H9 (cell line): ENCODE data around the gene HMGXB4. TPM values are rescaled to one million over a fixed set of nuclear protein-coding genes. Genes with fewer than 3 reads are reported as not detected.

Experiments used
- DNase-seq: peaks from one replicate; pipeline ENCODE4 v3.0.0-alpha.2; 2017
- H2AFZ ChIP-seq: one replicate; pipeline ENCODE4 v1.6.1; 2013; ENCODE audit warnings: mild to moderate bottlenecking, low read length, control low read depth, moderate library complexity
- H2AK5ac ChIP-seq: 2 replicates; pipeline ENCODE4 v1.6.1; 2013; ENCODE audit warnings: low read length, control low read depth, mixed read lengths; ENCODE audit not compliant: insufficient read length
- H2BK120ac ChIP-seq: one replicate; pipeline ENCODE4 v1.6.1; 2013; ENCODE audit warnings: low read depth, mild to moderate bottlenecking, low read length, control low read depth, inconsistent platforms; ENCODE audit not compliant: poor library complexity, severe bottlenecking
- H2BK12ac ChIP-seq: 2 replicates; pipeline ENCODE4 v1.6.1; 2013; ENCODE audit warnings: low read length, control low read depth, mixed read lengths, low read depth; ENCODE audit not compliant: insufficient read length
- H2BK15ac ChIP-seq: 2 replicates; pipeline ENCODE4 v1.6.1; 2013; ENCODE audit warnings: low read depth, low read length, control low read depth
- H2BK20ac ChIP-seq: one replicate; pipeline ENCODE4 v1.6.1; 2013; ENCODE audit warnings: low read depth, mild to moderate bottlenecking, low read length, control low read depth, inconsistent platforms; ENCODE audit not compliant: poor library complexity, severe bottlenecking
- H2BK5ac ChIP-seq: 2 replicates; pipeline ENCODE4 v1.6.1; 2013; ENCODE audit warnings: low read length, control low read depth, mixed read lengths; ENCODE audit not compliant: insufficient read length
- H3K14ac ChIP-seq: 2 replicates; pipeline ENCODE4 v1.6.1; 2013; ENCODE audit warnings: low read length, control low read depth; ENCODE audit not compliant: insufficient read depth
- H3K18ac ChIP-seq: 2 replicates; pipeline ENCODE4 v1.6.1; 2013; ENCODE audit warnings: low read depth, mild to moderate bottlenecking, mixed read lengths, low read length, control low read depth; ENCODE audit not compliant: insufficient read length
- H3K23ac ChIP-seq: 2 replicates; pipeline ENCODE4 v1.6.1; 2013; ENCODE audit warnings: low read length, control low read depth, mixed read lengths, low read depth; ENCODE audit not compliant: insufficient read length
- H3K23me2 ChIP-seq: 2 replicates; pipeline ENCODE4 v1.6.1; 2013; ENCODE audit warnings: low read depth, mild to moderate bottlenecking, mixed read lengths, low read length, control low read depth; ENCODE audit not compliant: insufficient read length, poor library complexity, severe bottlenecking
- H3K27ac ChIP-seq: 2 replicates; pipeline ENCODE4 v1.5.1; 2013; ENCODE audit warnings: low read length, control low read depth, mixed read lengths, low read depth; ENCODE audit not compliant: insufficient read length
- H3K27me3 ChIP-seq: 2 replicates; pipeline ENCODE4 v1.6.1; 2013; ENCODE audit warnings: low read length, control low read depth, inconsistent platforms; ENCODE audit not compliant: insufficient read depth
- H3K4ac ChIP-seq: 2 replicates; pipeline ENCODE4 v1.6.1; 2013; ENCODE audit warnings: low read depth, mild to moderate bottlenecking, control low read depth, inconsistent platforms, low read length, moderate library complexity
- H3K4me1 ChIP-seq: 2 replicates; pipeline ENCODE4 v1.6.1; 2013; ENCODE audit warnings: low read length, control low read depth, inconsistent platforms; ENCODE audit not compliant: insufficient read depth
- H3K4me2 ChIP-seq: 2 replicates; pipeline ENCODE4 v1.6.1; 2013; ENCODE audit warnings: low read length, control low read depth, mixed read lengths; ENCODE audit not compliant: insufficient read length, insufficient read depth
- H3K56ac ChIP-seq: 2 replicates; pipeline ENCODE4 v1.6.1; 2013; ENCODE audit warnings: low read depth, mild to moderate bottlenecking, mixed read lengths, low read length, control low read depth; ENCODE audit not compliant: insufficient read length
- H3K79me1 ChIP-seq: 2 replicates; pipeline ENCODE4 v1.6.1; 2013; ENCODE audit warnings: low read depth, mild to moderate bottlenecking, moderate library complexity, low read length, control low read depth, inconsistent platforms; ENCODE audit not compliant: insufficient read depth, poor library complexity, severe bottlenecking
- H3K79me2 ChIP-seq: 2 replicates; pipeline ENCODE4 v1.6.1; 2013; ENCODE audit warnings: low read length, control low read depth, inconsistent platforms; ENCODE audit not compliant: insufficient read depth
- H3K9ac ChIP-seq: 2 replicates; pipeline ENCODE4 v1.6.1; 2013; ENCODE audit warnings: low read length, control low read depth, mixed read lengths; ENCODE audit not compliant: insufficient read length; ENCODE audit errors: extremely low read depth
- H3K9me3 ChIP-seq: one replicate; pipeline ENCODE4 v1.6.1; 2013; ENCODE audit warnings: low read depth, low read length, inconsistent platforms; ENCODE audit not compliant: control insufficient read depth
- H3T11ph ChIP-seq: one replicate; pipeline ENCODE4 v1.6.1; 2013; ENCODE audit warnings: mild to moderate bottlenecking, low read length, control low read depth, inconsistent platforms
- H4K20me1 ChIP-seq: one replicate; pipeline ENCODE4 v1.6.1; 2013; ENCODE audit not compliant: control insufficient read depth, insufficient read length, insufficient read depth
- H4K5ac ChIP-seq: 2 replicates; pipeline ENCODE4 v1.6.1; 2013; ENCODE audit warnings: low read depth, mild to moderate bottlenecking, mixed read lengths, low read length, control low read depth; ENCODE audit not compliant: insufficient read length
- H4K8ac ChIP-seq: replicated peaks from 2 replicates; pipeline ENCODE4 v1.6.1; 2013; ENCODE audit warnings: low read length, control low read depth, mixed read lengths, low read depth; ENCODE audit not compliant: insufficient read length
- H4K91ac ChIP-seq: 2 replicates; pipeline ENCODE4 v1.6.1; 2013; ENCODE audit warnings: low read depth, mild to moderate bottlenecking, moderate library complexity, mixed read lengths, low read length, control low read depth; ENCODE audit not compliant: insufficient read length
- H3K27ac Mint-ChIP-seq, 3 experiments: 2 replicates in 2 of 3; 3 replicates in 1 of 3; pipeline ENCODE4 v1.8.0; 2020 to 2021; ENCODE audit warnings: mixed read lengths in 3 of 3, mild to moderate bottlenecking in 1 of 3, moderate library complexity in 1 of 3
- H3K27me3 Mint-ChIP-seq: 2 replicates; pipeline ENCODE4 v1.8.0; 2021; ENCODE audit warnings: low read depth, mild to moderate bottlenecking, moderate library complexity, mixed read lengths
- H3K36me3 Mint-ChIP-seq, 3 experiments: 2 replicates in 2 of 3; 3 replicates in 1 of 3; pipeline ENCODE4 v1.8.0; 2020 to 2021; ENCODE audit warnings: low read depth in 3 of 3, mixed read lengths in 3 of 3; ENCODE audit not compliant: insufficient read depth in 1 of 3
- H3K4me1 Mint-ChIP-seq, 2 experiments: 2 replicates each; pipeline ENCODE4 v1.8.0; 2020; ENCODE audit warnings: mixed read lengths in 2 of 2
- H3K4me3 Mint-ChIP-seq, 2 experiments: 2 replicates in 1 of 2; 3 replicates in 1 of 2; pipeline ENCODE4 v1.8.0; 2020 to 2021; ENCODE audit warnings: mild to moderate bottlenecking in 2 of 2, mixed read lengths in 2 of 2, moderate library complexity in 1 of 2
- H3K9me3 Mint-ChIP-seq, 2 experiments: 2 replicates in 1 of 2; 3 replicates in 1 of 2; pipeline ENCODE4 v1.8.0; 2020; ENCODE audit warnings: mild to moderate bottlenecking in 2 of 2, mixed read lengths in 2 of 2, moderate library complexity in 1 of 2
- WGBS: extraction: QIAGEN DNeasy Blood & Tissue Kit; methylation state at CpG from one replicate; pipeline ENCODE4 v1.1.7; 2013; ENCODE audit warnings: missing lambda C conversion rate, low lambda C conversion rate, mixed read lengths; ENCODE audit not compliant: insufficient read length; ENCODE audit errors: extremely low coverage; 5-methylcytosine and 5-hydroxymethylcytosine counted together
- total RNA-seq: library from RNA; stranded (reverse); gene quantifications from 2 replicates; pipeline ENCODE4 v1.2.1, GENCODE V29; 2021
- TF ChIP-seq, protein P1 (sequence below): fragments of 200-600 bp; sonication (generic); conservative IDR thresholded peaks from 3 replicates; pipeline ENCODE4 v1.8.0; 2021; ENCODE audit warnings: antibody characterized with exemption, mild to moderate bottlenecking

The HMGXB4 gene
- total RNA-seq, 1 experiment from 2014 or later: 33.5 TPM

DNA sequence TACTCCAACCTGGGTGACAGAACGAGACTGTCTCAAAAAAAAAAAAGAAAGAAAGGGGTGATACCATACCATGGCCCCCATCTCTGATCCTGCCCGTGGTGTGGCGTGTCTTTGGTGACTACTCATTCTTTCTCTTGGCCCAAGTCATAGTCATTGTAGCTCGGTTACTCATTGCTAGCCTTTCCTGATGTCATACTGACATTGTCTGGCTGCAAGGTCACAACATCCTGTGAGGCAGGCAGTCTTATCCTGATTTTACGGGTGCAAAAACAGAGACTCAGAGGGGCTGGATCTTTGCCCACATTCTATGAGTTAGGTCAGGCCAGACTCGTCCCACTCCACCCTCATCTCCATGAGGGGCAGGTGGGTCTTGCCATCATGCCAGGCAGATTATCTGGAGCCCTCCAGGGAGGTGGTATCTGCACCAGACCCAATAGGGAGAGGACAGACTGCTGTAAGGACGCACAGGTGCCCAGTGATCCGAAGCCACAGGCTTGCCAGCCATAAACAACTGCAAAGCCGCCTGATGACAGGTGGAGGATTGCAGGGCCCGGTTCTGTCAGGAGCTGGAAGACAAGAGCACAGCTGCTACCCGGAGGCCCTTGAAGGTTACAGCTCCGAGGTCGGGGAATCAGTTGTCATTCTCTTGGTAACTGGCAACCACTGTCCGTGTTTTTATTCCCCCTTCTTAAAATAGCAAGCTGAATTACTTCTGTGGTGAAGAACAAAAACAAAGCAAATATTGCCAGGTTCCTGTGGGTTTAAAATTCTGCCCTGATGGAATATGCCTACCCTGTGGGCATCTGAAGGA lies 56.2 kb downstream of the HMGXB4 start:
- H4K20me1 ChIP-seq: peaks cover 2% of the 10 kb centered on the region
- H3K4me1 Mint-ChIP-seq: peaks cover 11% of the 10 kb centered on the region in 2 experiments
- H3K9me3 ChIP-seq: no peaks in the 10 kb centered on the region
- no peak overlapping the region for H4K5ac ChIP-seq
- H2BK5ac ChIP-seq: no peak overlapping the region
- no peaks in the 10 kb centered on the region for H3K27me3 ChIP-seq
- H3K27ac ChIP-seq: no peak overlapping the region
- WGBS: no CpG with 5 or more reads among the region's 14 CpGs
- no peak overlapping the region for H2BK20ac ChIP-seq
- no peak overlapping the region for H4K91ac ChIP-seq
- H3K9me3 Mint-ChIP-seq: no peaks in the 10 kb centered on the region
- no peak overlapping the region for H4K8ac ChIP-seq
- H3K4me3 Mint-ChIP-seq: no peak overlapping the region
- H3K23ac ChIP-seq: no peak overlapping the region
- H3K27me3 Mint-ChIP-seq: no peaks in the 10 kb centered on the region
- no peak overlapping the region for H3K4me2 ChIP-seq
- no peaks in the 10 kb centered on the region for H3K4me1 ChIP-seq
- no peak overlapping the region for H2AK5ac ChIP-seq
- no peaks in the 10 kb centered on the region for H3K79me1 ChIP-seq
- H3K23me2 ChIP-seq: no peaks in the 10 kb centered on the region
- H2BK12ac ChIP-seq: no peak overlapping the region
- TF ChIP-seq, protein P1, sequence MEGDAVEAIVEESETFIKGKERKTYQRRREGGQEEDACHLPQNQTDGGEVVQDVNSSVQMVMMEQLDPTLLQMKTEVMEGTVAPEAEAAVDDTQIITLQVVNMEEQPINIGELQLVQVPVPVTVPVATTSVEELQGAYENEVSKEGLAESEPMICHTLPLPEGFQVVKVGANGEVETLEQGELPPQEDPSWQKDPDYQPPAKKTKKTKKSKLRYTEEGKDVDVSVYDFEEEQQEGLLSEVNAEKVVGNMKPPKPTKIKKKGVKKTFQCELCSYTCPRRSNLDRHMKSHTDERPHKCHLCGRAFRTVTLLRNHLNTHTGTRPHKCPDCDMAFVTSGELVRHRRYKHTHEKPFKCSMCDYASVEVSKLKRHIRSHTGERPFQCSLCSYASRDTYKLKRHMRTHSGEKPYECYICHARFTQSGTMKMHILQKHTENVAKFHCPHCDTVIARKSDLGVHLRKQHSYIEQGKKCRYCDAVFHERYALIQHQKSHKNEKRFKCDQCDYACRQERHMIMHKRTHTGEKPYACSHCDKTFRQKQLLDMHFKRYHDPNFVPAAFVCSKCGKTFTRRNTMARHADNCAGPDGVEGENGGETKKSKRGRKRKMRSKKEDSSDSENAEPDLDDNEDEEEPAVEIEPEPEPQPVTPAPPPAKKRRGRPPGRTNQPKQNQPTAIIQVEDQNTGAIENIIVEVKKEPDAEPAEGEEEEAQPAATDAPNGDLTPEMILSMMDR: no peak
- no peak overlapping the region for H3K14ac ChIP-seq
- no peak overlapping the region for H2AFZ ChIP-seq
- no peak overlapping the region for H3K18ac ChIP-seq
- DNase-seq: no peak
- H3K36me3 Mint-ChIP-seq: peaks cover 0 to 10% (median 4%) of the 10 kb centered on the region in 3 experiments; a peak in 3 of 7 replicates
- H2BK120ac ChIP-seq: no peak overlapping the region
- H3T11ph ChIP-seq: no peak overlapping the region
- no peak overlapping the region for H2BK15ac ChIP-seq
- H3K4ac ChIP-seq: no peak overlapping the region
- H3K79me2 ChIP-seq: no peaks in the 10 kb centered on the region
- no peak overlapping the region; a peak in 1 of 7 replicates for H3K27ac Mint-ChIP-seq
- H3K56ac ChIP-seq: no peak overlapping the region
- H3K9ac ChIP-seq: no peak overlapping the region
